AG04449 (cell line): ENCODE results near the gene MIB2.

Source experiments
- CTCF ChIA-PET: fragments of 350-600 bp; formaldehyde crosslinking; extraction: SDS; loops from one replicate; lab custom pipeline; 2021; ENCODE audit warnings: antibody characterized with exemption; lab: Yijun Ruan, JAX
- POLR2A ChIA-PET: fragments of 400-600, 350-600 bp; formaldehyde crosslinking; extraction: SDS; loops from one replicate; lab custom pipeline; 2020; ENCODE audit warnings: antibody characterized with exemption, inconsistent platforms; lab: Yijun Ruan, JAX
- DNase-seq: peaks from one replicate; pipeline ENCODE4 v3.0.0-alpha.2; 2010; ENCODE audit warnings: low read depth, low spot score
- H3K4me3 ChIP-seq: 2 replicates; pipeline ENCODE4 v1.5.1; 2011; ENCODE audit warnings: low read depth, mild to moderate bottlenecking, control low read depth, low read length
- TF ChIP-seq, protein P1 (sequence below): IDR thresholded peaks from one replicate; pipeline ENCODE4 v1.5.1; 2011; ENCODE audit warnings: mild to moderate bottlenecking, moderate library complexity, low read length, control low read depth, inconsistent platforms; ENCODE audit not compliant: insufficient read depth; ENCODE audit errors: missing control alignments

Gene MIB2

GRCh38 chr1:1600861-1601563 lies 14.3 kb upstream of the MIB2 start:
- POLR2A ChIA-PET, result no interaction called here
- no peak for DNase-seq
- CTCF ChIA-PET, result interaction anchor here (1.1 kb wide), 1 partner anchor 13 kb away, joined by 3 read pairs; no protein-coding TSS in a partner anchor
- H3K4me3 ChIP-seq, result peak overlapping the region; percentile 56
- TF ChIP-seq, protein P1, sequence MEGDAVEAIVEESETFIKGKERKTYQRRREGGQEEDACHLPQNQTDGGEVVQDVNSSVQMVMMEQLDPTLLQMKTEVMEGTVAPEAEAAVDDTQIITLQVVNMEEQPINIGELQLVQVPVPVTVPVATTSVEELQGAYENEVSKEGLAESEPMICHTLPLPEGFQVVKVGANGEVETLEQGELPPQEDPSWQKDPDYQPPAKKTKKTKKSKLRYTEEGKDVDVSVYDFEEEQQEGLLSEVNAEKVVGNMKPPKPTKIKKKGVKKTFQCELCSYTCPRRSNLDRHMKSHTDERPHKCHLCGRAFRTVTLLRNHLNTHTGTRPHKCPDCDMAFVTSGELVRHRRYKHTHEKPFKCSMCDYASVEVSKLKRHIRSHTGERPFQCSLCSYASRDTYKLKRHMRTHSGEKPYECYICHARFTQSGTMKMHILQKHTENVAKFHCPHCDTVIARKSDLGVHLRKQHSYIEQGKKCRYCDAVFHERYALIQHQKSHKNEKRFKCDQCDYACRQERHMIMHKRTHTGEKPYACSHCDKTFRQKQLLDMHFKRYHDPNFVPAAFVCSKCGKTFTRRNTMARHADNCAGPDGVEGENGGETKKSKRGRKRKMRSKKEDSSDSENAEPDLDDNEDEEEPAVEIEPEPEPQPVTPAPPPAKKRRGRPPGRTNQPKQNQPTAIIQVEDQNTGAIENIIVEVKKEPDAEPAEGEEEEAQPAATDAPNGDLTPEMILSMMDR, result no peak

DNA sequence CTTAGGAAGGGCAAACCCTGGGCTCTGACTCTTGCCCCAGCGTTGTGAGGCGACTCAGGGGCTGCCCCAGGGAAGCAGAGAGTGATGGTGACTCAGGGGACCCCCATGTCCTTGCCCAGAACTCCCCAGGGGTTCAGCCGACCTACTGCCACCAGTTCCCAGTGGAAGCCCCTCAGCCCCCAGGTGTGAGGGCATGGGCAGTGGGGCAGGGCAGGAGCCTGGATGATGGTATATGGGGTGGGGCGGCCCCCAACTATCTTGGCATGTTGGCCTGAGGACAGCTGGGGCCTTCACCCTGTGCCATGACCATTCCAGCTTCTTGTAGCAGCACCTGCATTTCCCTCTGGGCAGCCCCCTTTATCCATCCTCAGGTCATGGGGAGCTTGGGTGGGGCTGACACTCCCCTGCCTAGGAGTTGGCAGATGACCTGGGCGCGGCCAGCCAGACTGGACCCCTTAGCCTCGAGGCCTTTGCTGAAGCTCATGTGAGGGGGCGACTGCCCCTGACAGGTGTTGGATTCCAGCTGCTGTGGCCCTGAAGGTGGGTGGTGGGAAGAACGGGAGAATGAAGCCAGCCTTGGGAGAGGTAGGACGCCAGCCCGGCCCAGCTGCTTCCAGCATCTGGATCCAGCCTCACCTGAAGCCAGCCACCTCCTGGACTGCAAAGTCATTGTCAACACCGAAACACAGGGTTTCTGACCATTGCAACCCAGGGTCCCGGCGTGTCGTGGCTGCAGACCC lies 13.6 kb upstream of the MIB2 start:
- DNase-seq, result no peak
- no peak overlapping the region for H3K4me3 ChIP-seq
- TF ChIP-seq, protein P1, result no peak
- POLR2A ChIA-PET, result no interaction called here
- CTCF ChIA-PET, result interaction anchor here (1.1 kb wide), 1 partner anchor 12 kb away, joined by 3 read pairs; no protein-coding TSS in a partner anchor

DNA sequence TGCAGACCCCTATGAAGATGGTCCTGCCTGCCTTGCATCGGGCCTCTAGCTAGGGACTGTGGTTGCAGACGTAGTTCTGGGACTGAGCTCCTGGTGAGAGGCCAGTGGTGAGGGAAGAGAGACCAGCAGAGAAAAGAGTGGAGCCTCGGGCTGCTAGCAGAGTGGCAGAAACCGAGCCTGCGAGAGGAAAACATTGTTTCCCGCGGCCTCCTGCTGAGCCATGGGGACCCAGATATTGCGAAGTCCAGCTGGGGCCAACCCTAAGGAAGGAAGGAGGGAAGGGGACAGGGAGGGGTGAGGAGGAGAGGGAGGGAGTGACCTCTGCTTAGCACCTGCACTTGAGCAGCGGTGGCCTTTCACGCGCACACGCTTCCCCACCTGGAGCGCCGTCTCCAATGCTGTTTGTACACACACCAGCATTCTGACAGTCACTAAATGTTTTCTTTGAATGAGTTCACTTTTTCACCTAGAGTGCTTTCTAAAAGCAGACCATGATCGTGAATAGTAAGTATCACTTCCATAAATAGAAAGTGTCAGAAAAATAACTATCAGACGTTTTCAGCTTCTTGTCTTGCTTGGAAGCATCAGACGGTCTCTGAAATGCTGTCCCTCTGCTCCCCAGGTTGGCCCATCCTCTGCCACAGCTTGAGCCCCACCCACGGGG lies 12.9 kb upstream of the MIB2 start:
- no peak for DNase-seq
- TF ChIP-seq, protein P1, result no peak
- no peak overlapping the region for H3K4me3 ChIP-seq
- ChIA-PET POLR2A (interaction anchor here (0.5 to 1.2 kb wide), 2 partner anchors 13 to 16 kb away, joined by 3 to 5 read pairs; partner anchors contain the start of gene MIB2), CTCF (no interaction called here)

GRCh38 chr1:1602968-1603506 lies 12.3 kb upstream of the MIB2 start:
- TF ChIP-seq, protein P1, result no peak
- CTCF ChIA-PET, result no interaction called here
- POLR2A ChIA-PET, result interaction anchor here (1.2 kb wide), 1 partner anchor 13 kb away, joined by 5 read pairs; the partner anchor contains the start of gene MIB2
- no peak overlapping the region for H3K4me3 ChIP-seq
- no peak for DNase-seq

DNA sequence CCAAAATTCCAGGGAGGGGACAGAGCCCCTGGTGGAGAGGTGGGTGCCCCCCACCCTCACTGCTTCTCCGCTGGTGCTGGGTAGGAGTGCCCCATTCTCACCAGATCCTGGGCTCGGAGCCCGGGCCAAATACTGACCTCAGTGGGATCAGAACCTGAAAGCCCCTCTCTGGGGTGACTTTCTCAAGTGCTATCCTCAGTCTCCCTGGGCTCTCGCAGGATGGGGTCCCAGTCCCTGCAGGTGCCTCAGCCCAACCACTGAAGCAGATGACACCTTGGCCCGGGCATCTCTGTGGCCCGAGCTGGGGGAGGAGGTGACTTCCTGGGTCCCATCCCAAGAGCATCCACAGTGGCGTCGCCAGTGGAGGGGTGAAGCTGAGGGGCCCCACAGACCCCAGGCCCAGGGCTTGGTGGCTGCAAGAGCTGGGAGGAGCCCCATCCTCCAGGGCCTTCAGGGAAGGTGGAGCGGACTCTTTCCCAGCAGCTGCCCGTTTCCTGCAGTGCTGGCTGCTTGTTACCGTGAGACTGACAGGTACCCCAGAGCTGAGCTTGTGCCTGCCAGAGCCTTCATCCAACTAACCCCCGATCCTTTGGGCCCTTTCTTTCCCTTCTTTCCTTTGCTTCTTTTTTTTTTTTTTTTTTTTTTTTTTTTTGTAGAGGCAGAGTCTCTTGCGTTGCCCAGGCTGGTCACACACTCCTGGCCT lies 11.5 kb upstream of the MIB2 start:
- TF ChIP-seq, protein P1, result no peak
- no peak overlapping the region for H3K4me3 ChIP-seq
- ChIA-PET CTCF (interaction anchor here (1.2 kb wide), 1 partner anchor 10 kb away, joined by 4 read pairs; no protein-coding TSS in a partner anchor), POLR2A (interaction anchor here (1.2 kb wide), 1 partner anchor 12 kb away, joined by 5 read pairs; the partner anchor contains the start of gene MIB2)
- DNase-seq, result no peak
